ENCODE results near the gene GALNT11.

- TF ChIP-seq FOXP2 (optimal IDR thresholded peaks at IDR 0.05; ENCODE audit: borderline replicate concordance, extremely low read depth, extremely low read length, insufficient read depth) (no peak), POLR2AphosphoS5 (IDR thresholded peaks at IDR 0.05; ENCODE audit: low read depth, low read length) (no peak)
- TF ChIP-seq, protein P1, sequence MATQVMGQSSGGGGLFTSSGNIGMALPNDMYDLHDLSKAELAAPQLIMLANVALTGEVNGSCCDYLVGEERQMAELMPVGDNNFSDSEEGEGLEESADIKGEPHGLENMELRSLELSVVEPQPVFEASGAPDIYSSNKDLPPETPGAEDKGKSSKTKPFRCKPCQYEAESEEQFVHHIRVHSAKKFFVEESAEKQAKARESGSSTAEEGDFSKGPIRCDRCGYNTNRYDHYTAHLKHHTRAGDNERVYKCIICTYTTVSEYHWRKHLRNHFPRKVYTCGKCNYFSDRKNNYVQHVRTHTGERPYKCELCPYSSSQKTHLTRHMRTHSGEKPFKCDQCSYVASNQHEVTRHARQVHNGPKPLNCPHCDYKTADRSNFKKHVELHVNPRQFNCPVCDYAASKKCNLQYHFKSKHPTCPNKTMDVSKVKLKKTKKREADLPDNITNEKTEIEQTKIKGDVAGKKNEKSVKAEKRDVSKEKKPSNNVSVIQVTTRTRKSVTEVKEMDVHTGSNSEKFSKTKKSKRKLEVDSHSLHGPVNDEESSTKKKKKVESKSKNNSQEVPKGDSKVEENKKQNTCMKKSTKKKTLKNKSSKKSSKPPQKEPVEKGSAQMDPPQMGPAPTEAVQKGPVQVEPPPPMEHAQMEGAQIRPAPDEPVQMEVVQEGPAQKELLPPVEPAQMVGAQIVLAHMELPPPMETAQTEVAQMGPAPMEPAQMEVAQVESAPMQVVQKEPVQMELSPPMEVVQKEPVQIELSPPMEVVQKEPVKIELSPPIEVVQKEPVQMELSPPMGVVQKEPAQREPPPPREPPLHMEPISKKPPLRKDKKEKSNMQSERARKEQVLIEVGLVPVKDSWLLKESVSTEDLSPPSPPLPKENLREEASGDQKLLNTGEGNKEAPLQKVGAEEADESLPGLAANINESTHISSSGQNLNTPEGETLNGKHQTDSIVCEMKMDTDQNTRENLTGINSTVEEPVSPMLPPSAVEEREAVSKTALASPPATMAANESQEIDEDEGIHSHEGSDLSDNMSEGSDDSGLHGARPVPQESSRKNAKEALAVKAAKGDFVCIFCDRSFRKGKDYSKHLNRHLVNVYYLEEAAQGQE (IDR thresholded peaks at IDR 0.05; ENCODE audit: insufficient read depth in 1 of 2, low read depth in 2 of 2, low read length in 2 of 2), result no peak
Observed at GRCh38 chr7:152129682-152130081, 104.2 kb downstream of the GALNT11 start.

Data from PFSK-1 (cell line).